Measurements from ENCODE around the gene KLHDC8B.
A peak's percentile ranks its signal among the peaks of the same experiment; 100 is the strongest.

KLHDC8B gene

GRCh38 chr3:49171119-49171774 is at the start of gene KLHDC8B:
Gene KLHDC8B (plus strand): TSS chr3:49171598. CDS start chr3:49172770, 1,172 bp downstream.
- Histone ChIP-seq H3K9me3 (no peaks in the 10 kb centered on the region), H3K9ac (peak within 1 kb of the TSS; percentile 75), H3K36me3 (no peaks in the 10 kb centered on the region), H3K4me3 (peak within 1 kb of the TSS; percentile 69), H3K4me2 (peak within 1 kb of the TSS; percentile 93), H4K20me1 (no peaks in the 10 kb centered on the region), H3K4me1 (peaks cover 67% of the 10 kb centered on the region), H3K27me3 (no peaks in the 10 kb centered on the region), H3K27ac (peak within 1 kb of the TSS; percentile 65)
- no peak for TF ChIP-seq Cebpa-rat (IDR thresholded peaks at IDR 0.05)

- Histone ChIP-seq H4K20me1 (peaks cover 14% of the 10 kb centered on the region; the same call in 1 of the 2 replicates), H3K9me3 (no peaks in the 10 kb centered on the region), H3K4me2 (no peak overlapping the region), H3K27me3 (no peaks in the 10 kb centered on the region), H3K4me3 (no peak overlapping the region), H3K4me1 (peaks cover 25% of the 10 kb centered on the region), H3K27ac (peak overlapping the region; percentile 97; the same call in 1 of the 2 replicates), H3K36me3 (peaks cover 22% of the 10 kb centered on the region), H3K9ac (no peak overlapping the region)
- no peak for TF ChIP-seq Cebpa-rat (IDR thresholded peaks at IDR 0.05)
Observed at GRCh38 chr3:49122022-49122421, 49.4 kb upstream of the KLHDC8B start.

- Histone ChIP-seq H3K27me3 (no peaks in the 10 kb centered on the region), H3K27ac (no peak overlapping the region), H3K4me2 (no peak overlapping the region), H3K9me3 (no peaks in the 10 kb centered on the region), H4K20me1 (peaks cover 14% of the 10 kb centered on the region; the same call in 1 of the 2 replicates), H3K4me1 (peaks cover 25% of the 10 kb centered on the region), H3K4me3 (no peak overlapping the region), H3K36me3 (peaks cover 18% of the 10 kb centered on the region), H3K9ac (no peak overlapping the region)
- TF ChIP-seq Cebpa-rat (IDR thresholded peaks at IDR 0.05), result no peak
Observed at GRCh38 chr3:49122451-49122850, 48.9 kb upstream of the KLHDC8B start.

- Histone ChIP-seq H3K9ac (no peak overlapping the region), H3K27ac (no peak overlapping the region), H3K4me3 (no peak overlapping the region), H3K27me3 (no peaks in the 10 kb centered on the region), H4K20me1 (peaks cover 14% of the 10 kb centered on the region; the same call in 1 of the 2 replicates), H3K4me2 (no peak overlapping the region), H3K9me3 (no peaks in the 10 kb centered on the region), H3K4me1 (peaks cover 25% of the 10 kb centered on the region), H3K36me3 (peaks cover 12% of the 10 kb centered on the region)
- no peak for TF ChIP-seq Cebpa-rat (IDR thresholded peaks at IDR 0.05)
Observed at GRCh38 chr3:49122886-49123545, 48.4 kb upstream of the KLHDC8B start.

- TF ChIP-seq Cebpa-rat (IDR thresholded peaks at IDR 0.05), result no peak
Observed at GRCh38 chr3:49123687-49124086, 47.7 kb upstream of the KLHDC8B start.

GRCh38 chr3:49124203-49124602 is 47.2 kb upstream of the KLHDC8B start:
- H3K36me3 ChIP-seq, result peaks cover under 1% of the 10 kb centered on the region; the same call in 1 of the 2 replicates
- peaks cover 26% of the 10 kb centered on the region for H3K4me1 ChIP-seq
- H3K27me3 ChIP-seq, result no peaks in the 10 kb centered on the region
- H3K9ac ChIP-seq, result no peak overlapping the region
- no peak overlapping the region for H3K4me2 ChIP-seq
- H3K4me3 ChIP-seq, result no peak overlapping the region
- H3K9me3 ChIP-seq, result no peaks in the 10 kb centered on the region
- no peak for TF ChIP-seq Cebpa-rat (IDR thresholded peaks at IDR 0.05)
- no peak overlapping the region for H3K27ac ChIP-seq
- peaks cover 12% of the 10 kb centered on the region; the same call in 1 of the 2 replicates for H4K20me1 ChIP-seq

More at GRCh38 chr3:49123687-49124086, 47.7 kb upstream of the KLHDC8B start:
- Histone ChIP-seq H3K4me3 (no peak overlapping the region), H3K27ac (no peak overlapping the region), H3K9ac (no peak overlapping the region), H3K9me3 (no peaks in the 10 kb centered on the region), H4K20me1 (peaks cover 14% of the 10 kb centered on the region; the same call in 1 of the 2 replicates), H3K36me3 (peaks cover 6% of the 10 kb centered on the region), H3K27me3 (no peaks in the 10 kb centered on the region), H3K4me2 (no peak overlapping the region), H3K4me1 (peaks cover 25% of the 10 kb centered on the region)

- H3K27ac ChIP-seq, result no peak overlapping the region
- peaks cover 2% of the 10 kb centered on the region; the same call in 1 of the 2 replicates for H4K20me1 ChIP-seq
- no peak for TF ChIP-seq Cebpa-rat (IDR thresholded peaks at IDR 0.05)
- H3K4me1 ChIP-seq, result peaks cover 18% of the 10 kb centered on the region
- no peaks in the 10 kb centered on the region for H3K27me3 ChIP-seq
- H3K36me3 ChIP-seq, result no peaks in the 10 kb centered on the region
- H3K9me3 ChIP-seq, result no peaks in the 10 kb centered on the region
- no peak overlapping the region for H3K4me3 ChIP-seq
- no peak overlapping the region for H3K9ac ChIP-seq
- H3K4me2 ChIP-seq, result no peak overlapping the region
Observed at GRCh38 chr3:49124991-49125670, 46.3 kb upstream of the KLHDC8B start.

- Histone ChIP-seq H3K9ac (no peak overlapping the region), H3K4me3 (no peak overlapping the region), H4K20me1 (no peaks in the 10 kb centered on the region), H3K4me2 (no peak overlapping the region), H3K27ac (no peak overlapping the region), H3K9me3 (no peaks in the 10 kb centered on the region), H3K4me1 (peaks cover 11% of the 10 kb centered on the region; the same call in 1 of the 2 replicates), H3K27me3 (no peaks in the 10 kb centered on the region), H3K36me3 (no peaks in the 10 kb centered on the region)
- no peak for TF ChIP-seq Cebpa-rat (IDR thresholded peaks at IDR 0.05)
Observed at GRCh38 chr3:49131040-49131439, 40.4 kb upstream of the KLHDC8B start.

GRCh38 chr3:49131576-49131975 is 39.8 kb upstream of the KLHDC8B start:
- H3K4me2 ChIP-seq, result no peak overlapping the region
- H3K27me3 ChIP-seq, result no peaks in the 10 kb centered on the region
- H3K27ac ChIP-seq, result no peak overlapping the region
- H3K36me3 ChIP-seq, result no peaks in the 10 kb centered on the region
- no peak overlapping the region for H3K9ac ChIP-seq
- H3K9me3 ChIP-seq, result no peaks in the 10 kb centered on the region
- TF ChIP-seq Cebpa-rat (IDR thresholded peaks at IDR 0.05), result no peak
- H4K20me1 ChIP-seq, result no peaks in the 10 kb centered on the region
- H3K4me3 ChIP-seq, result no peak overlapping the region
- peaks cover 11% of the 10 kb centered on the region; the same call in 1 of the 2 replicates for H3K4me1 ChIP-seq

- H3K9me3 ChIP-seq, result no peaks in the 10 kb centered on the region
- no peaks in the 10 kb centered on the region for H3K27me3 ChIP-seq
- H3K36me3 ChIP-seq, result no peaks in the 10 kb centered on the region
- peaks cover 11% of the 10 kb centered on the region; the same call in 1 of the 2 replicates for H3K4me1 ChIP-seq
- no peak overlapping the region for H3K4me2 ChIP-seq
- H3K27ac ChIP-seq, result no peak overlapping the region
- no peak overlapping the region for H3K4me3 ChIP-seq
- H4K20me1 ChIP-seq, result no peaks in the 10 kb centered on the region
- H3K9ac ChIP-seq, result no peak overlapping the region
- no peak for TF ChIP-seq Cebpa-rat (IDR thresholded peaks at IDR 0.05)
Observed at GRCh38 chr3:49132073-49132436, 39.3 kb upstream of the KLHDC8B start.
